ENCODE results near the gene COA8.

COA8 gene

DNA sequence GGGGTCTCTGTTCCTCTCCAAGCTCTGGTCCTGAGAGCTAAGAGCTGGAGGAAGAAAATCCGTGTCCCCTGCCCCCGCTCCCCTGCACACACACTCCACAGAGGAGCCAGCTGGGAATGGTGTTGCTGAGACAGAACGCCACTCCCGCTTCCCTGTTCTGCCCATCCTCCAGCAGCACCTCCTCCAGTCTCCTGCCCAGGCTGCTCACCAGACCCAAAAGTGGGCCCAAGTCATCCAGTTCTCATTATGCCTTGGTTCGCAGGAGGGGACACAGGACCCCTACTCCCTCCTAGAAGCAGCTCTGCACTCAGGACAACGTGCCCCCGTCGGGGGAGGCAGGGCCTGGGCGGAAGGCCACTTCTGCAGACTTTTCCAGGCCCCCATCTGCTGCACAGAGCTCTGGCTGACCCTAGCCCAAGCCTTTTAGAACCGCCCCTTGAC lies 34.6 kb upstream of the COA8 start:
- H3K4me3 ChIP-seq (ENCODE audit: low read depth in 1 of 2, low read length in 1 of 2) = peak overlapping the region; percentile 80 to 81
- H3K36me3 ChIP-seq = no peaks in the 10 kb centered on the region
- peaks cover 19% of the 10 kb centered on the region in 2 experiments for H3K4me1 ChIP-seq (ENCODE audit: control insufficient read depth in 1 of 2, insufficient read depth in 1 of 2, low read depth in 1 of 2, low read length in 1 of 2)
- H3K27ac ChIP-seq = peak overlapping the region; percentile 79
- H3K9me3 ChIP-seq = no peaks in the 10 kb centered on the region
- peaks cover 40% of the 10 kb centered on the region for H3K27me3 ChIP-seq
- TF ChIP-seq, protein P1, sequence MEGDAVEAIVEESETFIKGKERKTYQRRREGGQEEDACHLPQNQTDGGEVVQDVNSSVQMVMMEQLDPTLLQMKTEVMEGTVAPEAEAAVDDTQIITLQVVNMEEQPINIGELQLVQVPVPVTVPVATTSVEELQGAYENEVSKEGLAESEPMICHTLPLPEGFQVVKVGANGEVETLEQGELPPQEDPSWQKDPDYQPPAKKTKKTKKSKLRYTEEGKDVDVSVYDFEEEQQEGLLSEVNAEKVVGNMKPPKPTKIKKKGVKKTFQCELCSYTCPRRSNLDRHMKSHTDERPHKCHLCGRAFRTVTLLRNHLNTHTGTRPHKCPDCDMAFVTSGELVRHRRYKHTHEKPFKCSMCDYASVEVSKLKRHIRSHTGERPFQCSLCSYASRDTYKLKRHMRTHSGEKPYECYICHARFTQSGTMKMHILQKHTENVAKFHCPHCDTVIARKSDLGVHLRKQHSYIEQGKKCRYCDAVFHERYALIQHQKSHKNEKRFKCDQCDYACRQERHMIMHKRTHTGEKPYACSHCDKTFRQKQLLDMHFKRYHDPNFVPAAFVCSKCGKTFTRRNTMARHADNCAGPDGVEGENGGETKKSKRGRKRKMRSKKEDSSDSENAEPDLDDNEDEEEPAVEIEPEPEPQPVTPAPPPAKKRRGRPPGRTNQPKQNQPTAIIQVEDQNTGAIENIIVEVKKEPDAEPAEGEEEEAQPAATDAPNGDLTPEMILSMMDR (IDR thresholded peaks at IDR 0.05) = no peak

DNA sequence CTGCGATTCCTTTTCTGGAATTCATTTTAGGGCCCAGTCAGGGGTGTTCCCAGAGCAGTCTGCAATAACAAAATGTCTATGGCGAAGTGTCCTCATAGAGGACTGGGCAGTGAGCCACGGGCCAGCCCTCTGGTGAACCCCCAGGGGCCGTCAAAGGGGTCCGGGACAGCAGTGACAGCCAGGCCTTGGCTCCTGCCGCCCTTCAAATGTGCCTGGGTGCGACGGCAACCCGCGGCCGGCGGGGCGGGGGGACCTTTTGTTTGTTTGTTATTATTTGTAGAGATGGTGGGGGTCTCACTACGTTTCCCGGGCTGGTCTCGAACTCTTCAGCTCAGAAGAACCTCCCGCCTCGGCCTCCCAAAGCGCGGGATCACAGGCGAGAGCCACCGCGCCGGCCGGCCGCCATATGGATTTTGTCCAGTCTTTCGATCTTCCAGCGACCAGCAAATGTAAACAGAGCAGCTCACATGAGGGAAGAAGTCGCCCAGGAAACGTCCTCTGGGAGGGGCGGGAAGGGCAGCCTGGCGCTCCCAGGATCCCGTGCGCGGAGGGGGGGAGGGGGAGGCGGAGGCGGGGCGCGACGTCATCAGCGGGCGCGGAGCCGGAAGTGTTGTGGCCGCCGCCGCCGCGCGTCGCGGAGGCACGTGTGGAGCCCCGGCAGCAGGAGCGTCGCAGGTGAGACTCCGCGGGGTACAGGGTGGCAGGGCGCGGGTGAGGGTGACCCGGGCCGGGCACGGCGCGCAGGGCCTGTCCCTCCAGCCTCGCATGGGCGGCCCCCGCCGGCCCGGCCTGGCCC lies 34.0 kb upstream of the COA8 start, which contains the start of gene TRMT61A:
TSS of gene TRMT61A (plus strand) at position 610 of the 796 bp plus-strand sequence. CDS start 783 bp downstream, outside the sequence.
- no peaks in the 10 kb centered on the region for H3K9me3 ChIP-seq
- H3K27ac ChIP-seq = peak within 1 kb of the TSS; percentile 79
- H3K4me1 ChIP-seq (ENCODE audit: control insufficient read depth in 1 of 2, insufficient read depth in 1 of 2, low read depth in 1 of 2, low read length in 1 of 2) = peaks cover 18 to 19% of the 10 kb centered on the region in 2 experiments
- H3K36me3 ChIP-seq = no peaks in the 10 kb centered on the region
- TF ChIP-seq, protein P1 (IDR thresholded peaks at IDR 0.05) = peak; percentile 39
- H3K4me3 ChIP-seq (ENCODE audit: low read depth in 1 of 2, low read length in 1 of 2) = peak within 1 kb of the TSS; percentile 80 to 81
- H3K27me3 ChIP-seq = peaks cover 34% of the 10 kb centered on the region

DNA sequence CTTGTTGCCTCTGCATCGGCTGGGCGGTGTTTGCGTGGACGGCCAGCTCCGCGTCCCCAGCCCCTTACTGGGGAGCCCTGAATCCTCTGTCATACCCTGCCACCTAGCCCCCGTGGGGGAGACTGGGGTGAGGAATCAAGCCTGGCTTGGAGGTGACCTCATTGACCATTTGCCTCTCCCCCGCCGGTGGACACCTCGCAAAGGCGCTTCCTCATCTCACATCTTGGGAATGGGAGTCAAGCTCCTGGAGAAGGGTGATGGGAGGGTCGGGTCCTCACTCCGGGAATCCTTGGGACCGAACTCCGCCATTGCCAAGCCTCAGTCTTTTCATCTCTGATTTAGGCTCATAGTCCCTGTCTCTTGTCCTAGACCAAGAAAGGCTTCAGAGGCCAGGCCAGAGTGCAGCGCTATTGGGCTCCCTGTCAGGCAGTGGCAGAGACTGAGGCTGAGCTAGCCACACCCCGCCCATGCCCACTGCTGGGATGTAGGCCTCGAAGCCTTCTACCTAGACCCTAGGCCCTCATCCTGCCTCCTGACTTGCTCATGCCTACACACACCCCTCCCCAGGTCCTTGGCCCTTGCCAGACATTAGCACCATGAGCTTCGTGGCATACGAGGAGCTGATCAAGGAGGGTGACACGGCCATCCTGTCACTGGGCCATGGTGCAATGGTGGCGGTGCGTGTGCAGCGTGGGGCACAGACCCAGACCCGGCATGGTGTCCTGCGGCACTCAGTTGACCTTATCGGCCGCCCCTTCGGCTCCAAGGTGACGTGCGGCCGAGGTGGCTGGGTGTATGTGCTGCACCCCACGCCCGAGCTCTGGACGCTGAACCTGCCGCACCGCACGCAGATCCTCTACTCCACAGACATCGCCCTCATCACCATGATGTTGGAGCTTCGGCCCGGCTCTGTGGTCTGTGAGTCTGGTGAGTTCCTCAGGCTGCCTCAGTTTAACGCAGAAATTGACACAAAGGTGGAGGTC lies 33.1 kb upstream of the COA8 start:
- peak overlapping the region; percentile 80 to 81 for H3K4me3 ChIP-seq (ENCODE audit: low read depth in 1 of 2, low read length in 1 of 2)
- TF ChIP-seq, protein P1 (IDR thresholded peaks at IDR 0.05) = no peak
- peak overlapping the region; percentile 79 for H3K27ac ChIP-seq
- peaks cover 18 to 19% of the 10 kb centered on the region in 2 experiments for H3K4me1 ChIP-seq (ENCODE audit: control insufficient read depth in 1 of 2, insufficient read depth in 1 of 2, low read depth in 1 of 2, low read length in 1 of 2)
- H3K27me3 ChIP-seq = peaks cover 25% of the 10 kb centered on the region
- H3K36me3 ChIP-seq = no peaks in the 10 kb centered on the region
- H3K9me3 ChIP-seq = no peaks in the 10 kb centered on the region

DNA sequence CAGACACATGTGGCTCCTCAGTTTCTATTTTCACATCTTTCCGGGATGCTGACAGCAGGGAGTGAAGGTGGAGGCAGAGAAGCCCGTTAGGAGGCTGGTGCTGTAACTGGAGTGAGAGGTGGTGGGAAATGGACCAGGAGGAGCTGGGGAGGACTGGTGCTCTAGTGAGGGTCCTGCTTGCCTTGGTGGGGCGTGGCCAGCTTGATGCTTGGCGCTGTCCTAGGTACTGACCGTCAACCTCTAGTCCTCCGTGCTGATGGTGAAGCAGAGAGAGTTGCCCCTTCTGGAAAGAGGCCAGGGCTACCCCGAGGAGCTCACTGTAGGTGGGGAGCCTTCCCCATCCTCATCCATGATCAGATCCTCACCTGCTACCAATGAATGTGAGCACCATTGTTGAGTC lies 32.4 kb upstream of the COA8 start:
- TF ChIP-seq, protein P1 (IDR thresholded peaks at IDR 0.05) = no peak
- no peaks in the 10 kb centered on the region for H3K9me3 ChIP-seq
- peaks cover 18% of the 10 kb centered on the region for H3K27me3 ChIP-seq
- no peaks in the 10 kb centered on the region for H3K36me3 ChIP-seq
- peaks cover 18 to 19% of the 10 kb centered on the region in 2 experiments for H3K4me1 ChIP-seq (ENCODE audit: control insufficient read depth in 1 of 2, insufficient read depth in 1 of 2, low read depth in 1 of 2, low read length in 1 of 2)
- H3K27ac ChIP-seq = no peak overlapping the region
- H3K4me3 ChIP-seq (ENCODE audit: low read depth in 1 of 2, low read length in 1 of 2) = no peak overlapping the region

DNA sequence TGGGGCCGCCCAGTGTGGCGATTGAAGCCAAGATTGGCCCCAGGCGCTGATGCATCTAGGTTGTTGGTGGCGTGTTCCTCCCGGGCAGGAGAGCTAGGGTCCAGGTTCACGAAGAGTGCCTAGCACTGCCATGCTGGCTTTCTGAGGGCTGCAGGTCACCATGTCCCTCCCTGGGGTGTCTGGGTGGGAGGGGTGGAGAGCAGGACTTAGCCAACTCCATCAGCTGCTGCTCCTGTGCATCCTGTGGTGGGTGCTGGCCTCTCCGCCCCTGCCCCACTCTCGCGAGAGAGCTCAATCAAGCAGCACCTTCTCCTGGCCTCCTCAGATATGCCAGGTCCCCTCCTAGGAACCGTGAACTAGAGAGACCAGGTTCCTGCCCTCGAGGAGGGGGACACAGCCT lies 31.9 kb upstream of the COA8 start:
- H3K27me3 ChIP-seq = peaks cover 13% of the 10 kb centered on the region
- peaks cover 18 to 19% of the 10 kb centered on the region in 2 experiments for H3K4me1 ChIP-seq (ENCODE audit: control insufficient read depth in 1 of 2, insufficient read depth in 1 of 2, low read depth in 1 of 2, low read length in 1 of 2)
- TF ChIP-seq, protein P1 (IDR thresholded peaks at IDR 0.05) = no peak
- no peak overlapping the region for H3K27ac ChIP-seq
- no peaks in the 10 kb centered on the region for H3K9me3 ChIP-seq
- no peak overlapping the region for H3K4me3 ChIP-seq (ENCODE audit: low read depth in 1 of 2, low read length in 1 of 2)
- no peaks in the 10 kb centered on the region for H3K36me3 ChIP-seq
